Sigmoid colon (tissue), 4 donors: Measurements from ENCODE around the gene MTG2.

ENCODE experiments used
- EP300 ChIP-seq, 4 donors: sonication (generic); formaldehyde crosslinking; IDR thresholded peaks; one replicate each; pipeline ENCODE4 v1.6.1; 2017; ENCODE audit warnings: antibody characterized with exemption in 4 of 4
- POLR2A ChIP-seq, 2 donors: fragments of 450-650 bp; IDR thresholded peaks; one replicate each; pipeline ENCODE4 v1.6.1; 2016; ENCODE audit warnings: antibody characterized with exemption in 2 of 2, mild to moderate bottlenecking in 2 of 2, moderate library complexity in 2 of 2
- POLR2AphosphoS5 ChIP-seq, 4 donors: sonication (generic); formaldehyde crosslinking; IDR thresholded peaks; one replicate each; pipeline ENCODE4 v1.6.1; 2017; ENCODE audit warnings: antibody characterized with exemption in 4 of 4
- TF ChIP-seq, protein P1 (sequence below), 4 experiments: fragments of 450-650 bp in 3 of 4; fragments of 200-600 bp in 1 of 4; IDR thresholded peaks; one replicate each; pipeline ENCODE4 v1.5.1; 2016 to 2019; ENCODE audit warnings: antibody characterized with exemption in 4 of 4, mild to moderate bottlenecking in 3 of 4, moderate library complexity in 2 of 4

DNA sequence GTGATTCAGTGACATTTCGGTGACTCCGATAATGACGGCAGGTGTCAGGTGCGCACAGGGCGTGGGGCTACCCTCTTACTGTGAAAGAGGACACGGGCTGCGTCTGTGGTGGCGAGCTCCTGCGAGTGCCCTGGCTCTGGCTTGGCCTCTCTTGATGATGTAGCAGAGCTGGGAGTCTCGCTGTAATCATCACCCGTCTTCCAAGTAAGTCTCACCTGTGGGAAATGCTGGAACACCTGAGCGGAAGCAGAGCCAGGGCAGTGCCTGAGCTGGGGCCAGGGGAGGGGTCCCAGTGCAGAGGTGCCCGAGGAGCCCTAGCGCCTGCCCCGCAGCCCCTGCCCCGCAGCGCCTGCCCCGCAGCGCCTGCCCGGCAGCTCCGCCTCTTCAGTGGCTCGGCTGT is 60.3 kb downstream of the MTG2 start:
- TF ChIP-seq, protein P1, sequence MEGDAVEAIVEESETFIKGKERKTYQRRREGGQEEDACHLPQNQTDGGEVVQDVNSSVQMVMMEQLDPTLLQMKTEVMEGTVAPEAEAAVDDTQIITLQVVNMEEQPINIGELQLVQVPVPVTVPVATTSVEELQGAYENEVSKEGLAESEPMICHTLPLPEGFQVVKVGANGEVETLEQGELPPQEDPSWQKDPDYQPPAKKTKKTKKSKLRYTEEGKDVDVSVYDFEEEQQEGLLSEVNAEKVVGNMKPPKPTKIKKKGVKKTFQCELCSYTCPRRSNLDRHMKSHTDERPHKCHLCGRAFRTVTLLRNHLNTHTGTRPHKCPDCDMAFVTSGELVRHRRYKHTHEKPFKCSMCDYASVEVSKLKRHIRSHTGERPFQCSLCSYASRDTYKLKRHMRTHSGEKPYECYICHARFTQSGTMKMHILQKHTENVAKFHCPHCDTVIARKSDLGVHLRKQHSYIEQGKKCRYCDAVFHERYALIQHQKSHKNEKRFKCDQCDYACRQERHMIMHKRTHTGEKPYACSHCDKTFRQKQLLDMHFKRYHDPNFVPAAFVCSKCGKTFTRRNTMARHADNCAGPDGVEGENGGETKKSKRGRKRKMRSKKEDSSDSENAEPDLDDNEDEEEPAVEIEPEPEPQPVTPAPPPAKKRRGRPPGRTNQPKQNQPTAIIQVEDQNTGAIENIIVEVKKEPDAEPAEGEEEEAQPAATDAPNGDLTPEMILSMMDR (IDR thresholded peaks at IDR 0.05), result no peak
- no peak for TF ChIP-seq POLR2A (IDR thresholded peaks at IDR 0.05)
- no peak for TF ChIP-seq EP300 (IDR thresholded peaks at IDR 0.05)
- TF ChIP-seq POLR2AphosphoS5 (IDR thresholded peaks at IDR 0.05), result no peak
